HG02678 (cell line): ENCODE data around the gene TRAPPC1.
"Not testable (repeated sequence)": the region's sequence is repeated elsewhere in the genome, so short reads cannot be mapped to it uniquely, and the experiment has no call there.

Experiments used
- ATAC-seq: cut with Tn5 transposase; IDR thresholded peaks from one replicate; pipeline ENCODE4 v1.9.1; 2021; ENCODE audit warnings: mild to moderate bottlenecking, moderate library complexity; ENCODE audit not compliant: unreplicated experiment

Gene TRAPPC1, protein sequence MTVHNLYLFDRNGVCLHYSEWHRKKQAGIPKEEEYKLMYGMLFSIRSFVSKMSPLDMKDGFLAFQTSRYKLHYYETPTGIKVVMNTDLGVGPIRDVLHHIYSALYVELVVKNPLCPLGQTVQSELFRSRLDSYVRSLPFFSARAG

DNA sequence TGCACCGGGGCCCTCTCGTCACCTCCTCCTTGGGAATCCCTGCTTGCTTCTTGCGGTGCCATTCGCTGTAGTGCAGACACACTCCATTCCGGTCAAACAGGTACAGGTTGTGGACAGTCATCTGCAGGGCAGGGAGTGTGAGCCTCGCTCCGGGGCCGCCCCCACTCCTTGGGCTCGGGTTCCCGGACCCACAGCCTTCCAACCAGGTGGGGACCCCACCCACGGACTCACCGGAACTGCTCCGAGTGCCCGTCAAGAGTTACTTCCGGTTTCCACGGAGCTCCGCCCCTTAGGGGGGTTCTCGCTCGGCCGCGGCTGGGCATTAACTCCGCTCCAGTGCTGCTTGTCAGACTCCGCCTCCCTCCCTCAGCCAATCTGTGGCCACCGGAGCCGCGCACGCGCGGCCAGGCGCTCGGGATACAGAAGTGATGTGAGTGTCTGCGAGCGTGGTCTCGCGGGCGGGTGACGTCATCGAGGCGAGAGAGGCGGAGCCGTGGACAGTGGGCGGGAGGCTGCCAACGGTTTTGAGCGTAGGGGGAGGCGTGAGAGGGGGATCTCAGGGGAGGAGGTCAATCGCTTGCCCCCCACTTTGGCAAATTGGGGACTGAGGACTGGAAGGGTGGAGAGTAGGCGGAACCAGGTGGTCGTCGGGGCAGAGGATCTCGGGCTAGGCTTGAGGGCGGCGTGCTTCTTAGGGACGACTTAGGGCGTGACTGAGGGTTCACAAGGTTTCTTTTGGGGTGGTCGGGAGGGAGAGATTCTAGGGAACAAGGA, at the start of gene TRAPPC1, which contains the start of gene CNTROB:
TRAPPC1 (minus strand) TSS at position 238 of the 774 bp plus-strand sequence; CDS start at position 121, 117 bp downstream.
CNTROB (plus strand) TSS at position 498 of the 774 bp plus-strand sequence. CDS start 874 bp downstream, outside the sequence.
- ATAC-seq: peak; percentile 90

DNA sequence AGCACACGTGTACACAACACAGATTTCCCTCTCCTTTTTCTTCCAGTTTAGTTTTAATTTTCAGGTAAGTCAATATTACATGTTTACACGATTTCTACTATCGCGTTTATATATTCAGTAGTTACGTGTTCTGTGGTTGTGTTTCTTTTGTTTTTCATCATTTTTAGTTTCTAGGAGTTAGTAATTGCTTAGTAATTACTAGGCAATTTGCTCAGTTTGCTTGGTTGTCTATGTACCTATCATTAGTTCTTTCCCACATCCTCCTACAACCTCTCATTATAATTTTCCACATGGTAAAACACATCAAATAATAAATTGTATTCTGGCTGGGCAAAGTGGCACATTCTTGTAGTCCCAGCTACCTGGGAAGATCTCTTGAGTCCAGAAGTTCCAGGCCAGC, 46.1 kb upstream of the TRAPPC1 start:
- no peak for ATAC-seq

DNA sequence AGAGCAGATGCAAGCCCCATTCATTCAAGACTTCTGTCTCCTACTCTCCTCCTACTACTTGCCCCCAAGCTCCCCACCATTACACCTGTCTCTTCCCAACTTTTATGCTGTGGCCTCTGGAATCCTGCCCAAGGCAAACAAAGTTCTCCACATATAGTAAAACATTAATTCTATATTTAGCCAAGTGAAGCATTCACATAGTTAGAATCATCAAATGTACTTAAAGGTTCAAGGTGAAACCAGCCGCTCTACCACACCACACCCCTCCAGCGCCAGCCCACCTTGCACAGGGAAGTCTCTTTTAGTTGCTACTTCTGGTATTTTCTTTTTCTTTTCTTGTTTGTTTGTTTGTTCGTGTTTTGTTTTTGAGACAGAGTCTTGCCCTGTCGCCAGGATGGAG, 45.3 kb upstream of the TRAPPC1 start:
- no peak for ATAC-seq

DNA sequence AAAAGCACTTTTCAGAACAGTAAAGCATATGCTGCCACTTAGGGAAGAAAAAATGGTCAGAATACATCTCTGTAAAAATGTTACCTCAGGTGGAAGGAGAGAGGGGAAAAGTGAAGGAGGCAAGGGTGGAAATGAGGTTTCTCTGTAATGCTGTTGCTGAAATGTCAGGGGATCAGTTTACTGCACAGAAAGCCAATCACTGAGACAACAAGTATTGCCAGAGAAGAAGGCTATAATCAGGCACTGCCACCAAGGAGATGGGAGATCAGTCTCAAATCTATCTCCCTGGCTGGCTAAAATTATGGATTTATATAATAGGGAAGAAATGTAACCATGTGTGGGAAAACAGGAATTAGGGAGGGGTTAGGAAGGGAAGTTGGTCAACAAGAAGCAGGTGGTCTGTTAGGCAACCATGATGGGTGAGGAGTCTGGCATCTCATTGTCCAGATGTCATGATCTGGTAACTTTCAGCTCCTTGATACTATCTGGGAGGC, 42.9 kb upstream of the TRAPPC1 start:
- no peak for ATAC-seq

DNA sequence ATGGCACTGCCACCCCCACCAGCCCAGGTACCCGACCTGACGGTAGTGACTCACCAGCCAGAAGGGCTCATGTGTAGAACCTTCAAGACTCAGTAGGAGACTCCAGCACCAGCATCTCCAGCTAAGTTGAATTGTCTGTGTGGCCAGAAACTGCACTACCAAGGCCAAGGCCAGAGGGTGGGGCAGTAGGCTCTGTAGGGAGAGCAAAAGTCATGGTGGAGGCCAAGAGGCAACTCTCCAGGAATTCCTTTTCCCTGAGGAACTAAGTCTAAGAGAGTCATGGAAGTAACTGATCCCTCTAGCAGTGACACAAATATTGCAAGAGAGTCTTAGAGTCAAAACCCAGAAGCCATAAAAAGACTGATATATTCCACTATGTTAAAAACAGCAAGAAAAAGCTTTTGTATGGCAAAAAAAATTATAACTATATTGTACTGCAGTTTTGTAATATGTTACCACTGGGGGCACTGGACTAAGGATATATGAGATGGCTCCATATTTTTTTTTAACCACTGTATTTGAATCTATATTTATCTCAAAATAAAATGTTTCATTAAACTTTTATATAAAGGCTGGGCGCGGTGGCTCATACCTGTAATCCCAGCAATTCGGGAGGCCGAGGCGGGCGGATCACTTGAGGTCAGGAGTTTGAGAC, 40.5 kb upstream of the TRAPPC1 start:
- no peak for ATAC-seq

DNA sequence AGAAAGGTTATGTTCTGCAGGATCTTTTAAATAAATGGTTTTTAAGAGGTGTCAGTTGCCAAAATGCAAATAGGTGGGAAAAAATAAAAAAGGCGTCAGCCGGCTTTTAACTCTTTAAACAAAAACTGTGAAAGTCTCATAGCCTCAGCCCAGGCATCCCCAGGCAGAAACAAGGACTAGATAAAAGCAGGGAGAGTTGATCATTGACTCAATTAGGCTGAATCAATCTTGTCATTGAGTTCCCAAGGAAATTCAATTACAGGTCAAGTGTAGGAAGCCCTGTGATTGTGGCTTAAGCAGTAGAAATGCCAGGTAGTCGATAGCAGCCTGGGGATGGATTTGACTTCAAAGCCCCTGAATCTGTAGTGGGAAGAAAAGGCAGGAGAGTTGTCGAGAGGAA, 39.9 kb upstream of the TRAPPC1 start:
- ATAC-seq: no peak

DNA sequence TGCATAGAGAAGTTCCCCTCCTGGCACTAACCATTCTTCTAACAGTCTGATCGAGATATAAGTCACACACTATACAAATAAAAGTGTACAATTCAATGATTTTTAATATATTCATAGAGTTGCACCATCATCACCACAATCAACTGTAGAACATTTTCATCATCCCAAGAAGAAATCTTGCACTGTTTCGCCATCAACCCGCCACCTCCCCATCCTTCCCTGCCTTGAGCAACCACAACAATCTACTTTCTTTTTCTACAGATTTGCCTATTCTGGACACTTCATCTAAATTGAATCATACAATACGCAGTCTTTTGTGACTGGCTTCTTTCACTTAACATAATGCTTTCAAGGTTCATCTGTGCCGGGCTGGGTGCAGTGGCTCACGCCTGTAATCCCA, 37.7 kb upstream of the TRAPPC1 start:
- ATAC-seq: no peak

DNA sequence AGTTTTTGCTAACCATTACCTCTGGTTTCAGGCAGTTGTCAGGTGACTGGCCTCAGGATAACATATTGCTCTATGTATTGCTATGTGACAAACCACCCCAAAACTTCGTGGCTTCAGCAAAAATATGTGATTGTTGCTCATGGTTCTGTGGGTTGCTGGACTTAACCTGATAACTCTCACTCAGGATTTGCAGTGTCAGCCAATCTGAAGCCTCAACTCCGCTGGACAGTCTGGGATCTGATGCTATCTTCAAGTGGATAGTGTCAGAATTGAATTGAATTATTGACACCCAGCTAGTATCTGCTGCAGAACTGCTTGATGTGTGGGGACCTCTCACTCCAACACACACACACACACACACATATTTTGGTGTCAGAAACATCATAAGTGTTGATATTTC, 36.0 kb upstream of the TRAPPC1 start:
- no peak for ATAC-seq

DNA sequence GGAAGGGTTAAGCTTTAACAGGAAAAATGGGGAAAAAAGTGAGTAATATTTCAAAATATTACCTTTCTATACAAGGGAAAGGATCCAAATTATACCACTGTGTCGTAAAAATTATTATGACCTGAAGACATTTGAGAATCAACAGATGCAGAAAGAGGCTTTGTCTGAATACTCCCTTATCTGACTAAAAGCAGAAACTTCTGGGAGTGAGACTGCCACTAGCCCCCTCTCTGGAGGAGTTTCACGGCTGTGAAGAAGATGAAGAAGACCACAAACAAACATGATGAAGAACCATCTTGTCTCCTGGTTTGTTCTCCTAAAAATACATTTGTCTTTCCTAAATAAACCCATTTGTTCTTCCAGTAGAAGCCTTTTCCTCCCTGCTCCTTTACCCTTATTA, 29.7 kb upstream of the TRAPPC1 start:
- ATAC-seq: no peak

DNA sequence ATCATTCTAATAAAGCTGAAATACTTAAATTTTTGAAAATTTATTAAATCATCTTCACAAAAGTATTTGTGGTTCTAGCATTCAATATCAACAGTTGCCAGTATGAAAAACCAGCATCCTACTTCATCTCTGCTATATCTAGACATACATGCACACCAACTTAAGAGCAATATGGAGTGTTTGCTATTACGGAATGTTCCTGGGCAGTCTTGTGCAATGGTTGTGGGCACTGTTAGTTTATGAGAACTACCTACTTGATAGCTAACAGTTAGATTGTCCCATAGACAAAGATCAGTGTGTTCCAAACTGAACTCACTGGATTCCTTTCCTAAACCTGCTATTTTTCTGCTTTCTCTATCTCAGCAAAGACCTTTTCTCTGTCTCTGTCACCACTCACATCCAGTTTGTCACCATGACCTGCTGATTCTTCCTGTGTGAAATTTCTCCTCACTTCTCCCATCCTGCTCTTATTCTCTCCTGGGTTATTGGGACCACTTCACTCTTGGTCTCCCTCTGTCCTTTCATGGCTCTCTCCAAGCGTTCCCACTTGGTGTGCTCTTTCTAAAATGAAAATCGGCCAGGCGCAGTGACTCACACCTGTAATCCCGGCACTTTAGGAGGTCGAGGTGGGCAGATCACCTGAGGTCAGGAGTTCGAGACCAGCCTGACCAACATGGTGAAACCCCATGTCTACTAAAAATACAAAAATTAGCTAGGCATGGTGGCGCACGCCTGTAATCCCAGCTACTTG, 27.9 kb upstream of the TRAPPC1 start:
- no peak for ATAC-seq

DNA sequence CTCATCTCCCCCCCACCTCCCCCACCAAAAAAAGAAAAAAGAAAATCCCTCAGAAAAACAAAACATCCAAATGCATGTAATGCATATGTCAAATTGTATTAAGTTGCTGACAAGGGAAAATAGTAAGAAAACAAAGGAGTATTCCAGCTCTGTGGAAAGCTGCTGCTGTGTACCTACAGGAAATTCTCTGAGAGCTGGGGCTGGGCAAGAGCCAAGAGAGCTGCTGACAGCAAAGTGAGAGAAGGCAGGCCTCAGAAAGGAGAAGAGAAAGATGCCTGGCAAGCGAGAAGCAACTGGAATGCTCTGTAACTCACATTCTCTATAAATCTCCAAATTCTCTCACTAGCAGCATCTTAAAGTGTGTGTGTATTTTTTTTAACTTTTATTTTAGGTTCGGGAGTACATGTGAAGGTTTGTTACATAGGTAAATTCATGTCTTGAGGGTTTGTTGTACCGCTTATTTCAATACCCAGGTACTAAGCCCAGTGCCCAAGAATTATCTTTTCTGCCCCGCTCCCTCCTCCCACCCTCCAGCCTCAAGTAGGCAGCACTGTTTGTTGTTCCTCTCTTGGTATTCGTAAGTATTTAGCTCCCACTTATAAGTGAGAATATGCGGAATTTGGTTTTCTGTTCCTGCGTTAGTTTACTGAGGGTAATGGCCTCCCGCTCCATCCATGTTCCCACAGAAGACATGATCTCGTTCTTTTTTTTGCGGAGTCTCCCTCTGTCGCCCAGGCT, 24.7 kb upstream of the TRAPPC1 start:
- ATAC-seq: no peak

DNA sequence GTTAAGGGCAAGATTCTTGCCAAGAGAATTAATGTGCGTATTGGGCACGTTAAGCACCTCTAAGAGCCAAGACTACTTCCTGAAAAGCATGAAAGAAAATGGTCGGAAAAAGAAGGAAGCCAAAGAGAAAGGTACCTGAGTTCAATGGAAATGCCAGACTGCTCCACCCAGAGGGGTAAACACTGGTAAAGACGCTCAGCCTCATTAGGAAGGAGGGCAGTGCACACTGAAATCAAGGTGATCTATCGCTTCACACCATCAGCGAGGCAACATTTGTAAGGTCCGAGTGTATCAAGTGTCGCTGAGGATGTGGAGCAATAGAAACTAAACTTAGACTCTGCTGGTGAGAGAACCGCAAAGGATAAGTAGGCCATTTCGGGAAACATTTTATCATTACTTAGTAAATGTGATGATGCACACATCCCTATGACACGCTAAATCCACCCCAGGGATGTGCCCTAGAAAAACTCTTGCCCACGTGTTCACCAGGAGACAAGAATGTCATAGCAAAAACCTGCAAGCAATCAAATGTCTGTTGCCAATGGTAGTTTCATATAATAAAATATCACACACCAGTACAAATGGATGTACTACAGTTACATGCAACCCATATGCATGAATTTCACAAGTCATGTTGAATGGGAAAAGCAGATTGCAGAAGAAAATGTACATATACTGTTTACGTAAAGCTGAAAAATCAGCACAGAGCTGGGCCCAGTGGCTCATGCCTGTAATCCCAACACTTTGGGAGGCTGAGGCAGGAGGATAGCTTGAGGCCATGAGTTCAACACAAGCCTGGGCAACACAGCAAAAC, 23.9 kb upstream of the TRAPPC1 start:
- no peak for ATAC-seq

DNA sequence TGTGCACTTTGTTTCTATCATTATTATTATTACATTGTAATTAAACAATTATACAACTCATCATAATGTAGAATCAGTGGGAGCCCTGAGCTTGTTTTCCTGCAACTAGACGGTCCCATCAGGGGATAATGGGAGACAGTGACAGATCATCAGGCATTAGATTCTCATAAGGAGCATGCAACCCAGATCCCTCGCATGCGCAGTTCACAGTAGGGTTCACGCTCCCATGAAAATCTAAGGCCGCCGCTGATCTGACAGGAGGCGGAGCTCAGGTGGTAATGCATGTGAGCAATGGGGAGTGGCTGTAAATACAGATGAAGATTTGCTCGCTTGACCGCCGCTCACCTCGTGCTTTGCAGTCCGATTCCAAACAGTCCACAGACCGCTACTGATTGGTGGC, 21.5 kb upstream of the TRAPPC1 start:
- ATAC-seq: not testable (repeated sequence)

DNA sequence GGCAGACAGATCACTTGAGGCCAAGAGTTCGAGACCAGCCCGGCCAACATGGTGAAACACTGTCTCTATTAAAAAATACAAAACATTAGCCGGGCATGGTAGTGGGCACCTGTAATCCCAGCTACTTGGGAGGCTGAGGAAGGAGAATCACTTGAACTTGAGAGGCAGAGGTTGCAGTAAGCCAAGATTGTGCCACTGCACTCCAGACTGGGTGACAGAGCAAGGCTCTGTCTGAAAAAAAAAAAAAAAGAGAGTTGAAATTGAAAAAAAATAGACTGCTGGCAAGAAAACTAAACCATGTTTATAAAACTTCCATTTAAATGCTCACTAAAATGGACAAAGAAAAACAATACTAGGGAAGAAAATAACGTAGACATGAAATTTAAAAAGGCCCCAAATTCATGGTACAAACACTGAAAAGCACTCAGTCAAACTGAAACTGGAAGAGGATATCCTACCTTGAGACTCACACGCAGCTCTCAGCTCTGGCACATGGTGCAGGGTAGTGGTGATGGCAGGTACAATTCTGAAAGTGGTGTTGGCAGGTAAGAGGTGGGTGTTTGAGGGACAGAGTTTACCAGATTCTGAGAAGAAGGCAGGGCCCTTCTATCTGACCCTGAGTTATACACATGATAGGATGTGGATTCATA, 19.5 kb upstream of the TRAPPC1 start:
- peak; percentile 63 for ATAC-seq

DNA sequence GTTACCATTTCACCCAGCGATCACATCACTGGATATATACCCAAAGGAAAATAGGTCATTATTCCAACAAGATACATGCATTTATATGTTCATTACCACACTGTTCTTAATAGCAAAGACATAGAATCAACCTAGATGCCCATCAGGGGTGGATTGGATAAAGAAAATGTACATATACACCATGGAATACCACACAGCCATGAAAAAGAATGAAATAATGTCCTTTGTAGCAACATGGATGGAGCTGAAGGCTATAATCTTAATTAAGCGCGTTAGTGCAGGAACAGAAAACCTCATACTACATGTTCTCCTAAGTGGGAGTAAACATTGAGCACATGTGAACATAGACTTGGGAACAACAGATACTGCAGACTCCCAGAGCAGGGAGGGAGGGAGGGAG, 18.8 kb upstream of the TRAPPC1 start:
- ATAC-seq: no peak

DNA sequence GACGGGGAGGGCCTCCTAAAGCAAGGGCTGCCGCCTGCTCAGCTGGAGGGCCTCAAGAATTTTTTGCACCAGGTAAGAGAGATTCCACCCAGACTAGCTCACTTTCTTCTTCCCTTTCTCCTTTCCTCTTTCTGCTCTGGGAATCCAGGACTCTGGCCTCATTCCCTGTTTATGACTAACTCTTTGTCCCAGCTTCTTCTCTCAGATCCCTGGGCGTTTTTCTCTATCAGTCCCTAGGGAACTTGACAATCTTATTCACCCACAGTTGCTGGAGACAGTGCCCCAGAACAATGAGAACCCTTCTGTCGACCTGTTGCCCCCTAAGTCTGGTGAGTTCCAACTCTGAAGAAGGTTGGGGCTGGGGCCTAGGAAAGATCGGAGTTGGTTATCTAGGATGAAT, 15.9 kb upstream of the TRAPPC1 start:
- no peak for ATAC-seq

DNA sequence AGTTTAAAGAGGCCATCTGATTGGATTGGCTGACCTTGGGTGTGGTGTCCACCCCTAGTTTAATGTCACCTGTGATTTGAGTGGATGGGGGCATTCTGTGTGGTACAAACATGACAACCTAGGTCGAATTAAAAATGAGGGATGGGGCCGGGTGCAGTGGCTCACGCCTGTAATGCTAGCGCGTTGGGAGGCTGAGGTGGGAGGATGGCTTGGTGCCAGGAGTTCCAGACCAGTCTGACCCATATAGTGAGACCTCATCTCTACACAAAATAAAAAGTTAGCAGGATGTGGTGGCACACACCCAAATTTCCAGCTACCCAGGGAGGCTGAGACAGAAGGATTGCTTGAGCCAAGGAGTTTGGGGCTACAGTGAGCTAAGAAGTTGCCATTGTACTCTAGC, 14.7 kb upstream of the TRAPPC1 start:
- ATAC-seq: no peak

DNA sequence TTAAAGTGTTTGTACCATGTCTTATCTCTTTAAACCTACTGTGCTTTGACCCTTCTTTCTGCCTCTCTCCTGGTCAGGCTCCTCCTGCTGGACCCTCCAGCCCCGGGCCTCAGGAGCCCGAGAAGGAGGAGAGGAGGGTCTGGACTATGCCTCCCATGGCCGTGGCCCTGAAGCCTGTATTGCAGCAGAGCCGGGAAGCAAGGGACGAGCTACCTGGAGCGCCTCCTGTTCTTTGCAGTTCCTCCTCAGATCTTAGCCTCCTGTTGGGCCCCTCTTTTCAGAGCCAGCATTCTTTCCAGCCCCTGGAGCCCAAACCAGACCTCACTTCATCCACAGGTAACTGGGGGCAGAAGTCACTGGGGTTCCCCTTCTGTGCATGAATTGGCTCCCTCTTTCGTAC, 13.9 kb upstream of the TRAPPC1 start:
- ATAC-seq: no peak

DNA sequence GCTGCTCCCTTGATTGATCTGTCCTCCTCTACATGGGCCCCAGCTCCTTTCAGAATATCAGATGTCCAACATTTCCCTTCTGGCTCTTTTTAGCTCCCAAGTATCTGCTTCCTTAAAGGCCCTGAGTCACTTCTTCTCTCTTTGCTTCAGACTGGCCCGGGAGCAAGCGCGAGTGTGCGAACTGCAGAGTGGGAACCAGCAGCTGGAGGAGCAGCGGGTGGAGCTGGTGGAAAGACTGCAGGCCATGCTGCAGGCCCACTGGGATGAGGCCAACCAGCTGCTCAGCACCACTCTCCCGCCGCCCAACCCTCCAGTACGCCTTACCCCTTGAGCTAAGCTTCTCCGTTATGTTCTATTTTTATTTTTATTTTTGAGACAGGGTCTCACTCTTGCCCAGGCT, 12.6 kb upstream of the TRAPPC1 start:
- no peak for ATAC-seq
